HFF-Myc (cell line): ENCODE data around the gene UNC119B.

Experiments used
- DNase-seq: peaks from one replicate; pipeline ENCODE4 v3.0.0-alpha.2; 2011; ENCODE audit warnings: low read depth; ENCODE audit errors: extremely low read depth
- H3K4me3 ChIP-seq: replicated peaks from 2 replicates; pipeline ENCODE4 v1.5.1; 2011; ENCODE audit warnings: low read depth, mild to moderate bottlenecking, control low read depth, low read length
- TF ChIP-seq, protein P1 (sequence below): IDR thresholded peaks from 2 replicates; pipeline ENCODE4 v1.5.1; 2012; ENCODE audit warnings: mild to moderate bottlenecking, low read depth, low read length, control low read depth; ENCODE audit errors: missing control alignments

The UNC119B gene

DNA sequence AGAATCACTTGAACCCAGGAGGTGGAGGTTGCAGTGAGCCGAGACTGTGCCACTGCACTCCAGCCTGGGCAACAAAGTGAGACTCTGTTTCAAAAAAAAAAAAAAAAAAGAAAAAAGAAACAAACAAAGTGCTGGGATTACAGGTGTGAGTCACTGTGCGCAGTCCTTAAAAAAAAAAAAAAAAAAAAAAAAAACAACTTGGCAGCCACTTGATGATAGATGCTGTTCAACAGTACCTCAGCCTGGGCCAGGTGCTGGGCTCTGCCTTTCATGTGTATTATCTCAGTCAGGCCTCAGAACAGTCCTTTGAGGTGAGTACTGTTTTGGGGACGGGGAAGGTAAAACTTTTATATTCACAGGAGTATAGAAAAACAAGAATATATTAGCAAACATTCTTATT is 24.9 kb downstream of the UNC119B start:
- DNase-seq, result no peak
- no peak overlapping the region for H3K4me3 ChIP-seq
- TF ChIP-seq, protein P1, sequence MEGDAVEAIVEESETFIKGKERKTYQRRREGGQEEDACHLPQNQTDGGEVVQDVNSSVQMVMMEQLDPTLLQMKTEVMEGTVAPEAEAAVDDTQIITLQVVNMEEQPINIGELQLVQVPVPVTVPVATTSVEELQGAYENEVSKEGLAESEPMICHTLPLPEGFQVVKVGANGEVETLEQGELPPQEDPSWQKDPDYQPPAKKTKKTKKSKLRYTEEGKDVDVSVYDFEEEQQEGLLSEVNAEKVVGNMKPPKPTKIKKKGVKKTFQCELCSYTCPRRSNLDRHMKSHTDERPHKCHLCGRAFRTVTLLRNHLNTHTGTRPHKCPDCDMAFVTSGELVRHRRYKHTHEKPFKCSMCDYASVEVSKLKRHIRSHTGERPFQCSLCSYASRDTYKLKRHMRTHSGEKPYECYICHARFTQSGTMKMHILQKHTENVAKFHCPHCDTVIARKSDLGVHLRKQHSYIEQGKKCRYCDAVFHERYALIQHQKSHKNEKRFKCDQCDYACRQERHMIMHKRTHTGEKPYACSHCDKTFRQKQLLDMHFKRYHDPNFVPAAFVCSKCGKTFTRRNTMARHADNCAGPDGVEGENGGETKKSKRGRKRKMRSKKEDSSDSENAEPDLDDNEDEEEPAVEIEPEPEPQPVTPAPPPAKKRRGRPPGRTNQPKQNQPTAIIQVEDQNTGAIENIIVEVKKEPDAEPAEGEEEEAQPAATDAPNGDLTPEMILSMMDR, result no peak

DNA sequence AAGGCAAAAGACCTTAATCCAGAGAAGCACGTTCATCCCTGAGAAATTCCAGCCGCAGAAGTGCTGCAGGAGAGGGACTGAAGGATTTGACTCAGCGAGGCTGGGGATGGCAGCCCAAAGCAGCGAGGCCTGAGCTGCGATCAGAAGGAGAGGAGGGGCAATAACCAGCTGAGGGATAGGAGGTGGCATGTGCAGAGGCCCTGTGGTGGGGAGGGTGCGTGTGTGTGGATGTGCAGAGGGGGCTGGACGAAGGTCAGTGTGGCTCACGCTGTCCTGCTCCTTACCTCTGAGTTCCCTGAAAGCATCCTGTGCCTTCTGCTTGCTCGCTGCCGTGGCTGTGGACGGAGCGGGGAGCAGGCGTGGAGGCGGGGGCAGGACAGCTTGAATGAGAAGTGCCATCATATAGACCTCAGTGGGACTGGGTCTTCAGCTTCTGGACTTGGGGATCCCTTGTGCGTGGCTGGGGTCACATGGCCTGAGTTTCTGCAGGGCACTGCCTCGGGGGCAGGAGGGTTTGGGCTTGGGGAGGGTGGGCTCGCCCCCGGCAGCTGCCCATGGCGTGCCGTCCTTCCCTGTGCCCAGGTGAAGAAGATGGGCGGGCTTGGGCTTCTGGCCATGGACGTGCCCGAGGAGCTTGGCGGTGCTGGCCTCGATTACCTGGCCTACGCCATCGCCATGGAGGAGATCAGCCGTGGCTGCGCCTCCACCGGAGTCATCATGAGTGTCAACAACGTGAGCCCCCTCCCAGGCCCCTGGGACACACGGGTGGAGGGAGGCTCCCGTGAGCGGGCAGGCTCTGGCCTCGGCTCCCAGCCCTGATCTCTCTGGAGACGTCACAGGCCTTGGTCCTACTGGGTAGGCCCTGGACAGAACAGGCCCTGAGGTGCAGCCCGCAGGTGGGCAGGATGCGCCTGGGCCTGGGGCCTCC is 26.4 kb downstream of the UNC119B start:
- no peak for DNase-seq
- H3K4me3 ChIP-seq, result no peak overlapping the region
- TF ChIP-seq, protein P1, result no peak

DNA sequence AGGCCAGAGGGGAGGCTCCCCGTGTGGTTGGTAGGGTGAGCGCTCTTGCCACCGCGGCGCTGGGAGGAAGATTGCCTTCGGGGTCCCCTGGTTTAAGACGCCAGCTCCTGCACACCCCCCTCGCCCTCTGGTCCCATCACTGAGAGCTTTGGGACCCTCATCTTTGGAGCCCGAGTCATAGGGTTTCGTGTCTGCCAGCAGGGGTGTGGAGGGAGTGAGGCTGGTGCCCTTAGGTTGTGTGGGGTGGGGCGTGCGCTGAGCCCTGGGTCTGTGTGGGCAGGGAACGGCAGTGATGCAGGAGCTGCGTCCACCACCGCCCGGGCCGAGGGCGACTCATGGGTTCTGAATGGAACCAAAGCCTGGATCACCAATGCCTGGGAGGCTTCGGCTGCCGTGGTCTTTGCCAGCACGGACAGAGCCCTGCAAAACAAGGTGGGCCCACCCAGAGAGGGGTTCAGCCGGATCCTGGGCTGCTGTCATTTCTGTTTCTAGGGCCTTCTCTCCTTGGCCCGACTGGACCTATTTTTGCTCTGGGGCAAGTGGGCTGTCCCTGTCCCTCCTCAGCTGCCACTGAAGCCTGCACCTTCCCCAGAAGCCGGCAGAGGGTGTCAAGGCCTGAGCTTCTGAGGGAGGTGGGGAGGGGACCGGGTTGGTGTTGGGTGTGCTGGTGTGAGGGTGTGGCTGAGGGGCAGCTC is 27.4 kb downstream of the UNC119B start:
- no peak overlapping the region for H3K4me3 ChIP-seq
- TF ChIP-seq, protein P1, result peak; percentile 35
- no peak for DNase-seq

DNA sequence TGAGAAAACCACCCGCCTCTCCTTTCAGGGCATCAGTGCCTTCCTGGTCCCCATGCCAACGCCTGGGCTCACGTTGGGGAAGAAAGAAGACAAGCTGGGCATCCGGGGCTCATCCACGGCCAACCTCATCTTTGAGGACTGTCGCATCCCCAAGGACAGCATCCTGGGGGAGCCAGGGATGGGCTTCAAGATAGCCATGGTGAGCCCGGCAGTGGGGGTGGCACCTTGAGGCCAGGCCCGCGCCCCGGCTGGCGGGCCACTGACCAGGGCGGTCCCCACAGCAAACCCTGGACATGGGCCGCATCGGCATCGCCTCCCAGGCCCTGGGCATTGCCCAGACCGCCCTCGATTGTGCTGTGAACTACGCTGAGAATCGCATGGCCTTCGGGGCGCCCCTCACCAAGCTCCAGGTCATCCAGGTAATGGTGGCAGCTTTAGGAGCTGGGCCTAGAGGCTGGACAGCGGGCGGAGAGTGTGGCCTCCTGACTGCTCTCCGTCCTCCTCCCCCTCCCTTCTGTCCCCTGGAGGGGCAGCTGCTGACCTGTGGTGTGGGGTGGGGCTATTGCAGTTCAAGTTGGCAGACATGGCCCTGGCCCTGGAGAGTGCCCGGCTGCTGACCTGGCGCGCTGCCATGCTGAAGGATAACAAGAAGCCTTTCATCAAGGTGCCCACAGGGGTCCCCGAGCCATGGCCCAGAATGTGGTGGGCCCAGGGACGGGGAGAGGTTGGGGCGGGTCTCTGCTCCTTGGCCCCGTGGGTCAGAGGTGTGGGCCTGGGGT is 28.2 kb downstream of the UNC119B start:
- TF ChIP-seq, protein P1, result no peak
- H3K4me3 ChIP-seq, result no peak overlapping the region
- DNase-seq, result no peak

DNA sequence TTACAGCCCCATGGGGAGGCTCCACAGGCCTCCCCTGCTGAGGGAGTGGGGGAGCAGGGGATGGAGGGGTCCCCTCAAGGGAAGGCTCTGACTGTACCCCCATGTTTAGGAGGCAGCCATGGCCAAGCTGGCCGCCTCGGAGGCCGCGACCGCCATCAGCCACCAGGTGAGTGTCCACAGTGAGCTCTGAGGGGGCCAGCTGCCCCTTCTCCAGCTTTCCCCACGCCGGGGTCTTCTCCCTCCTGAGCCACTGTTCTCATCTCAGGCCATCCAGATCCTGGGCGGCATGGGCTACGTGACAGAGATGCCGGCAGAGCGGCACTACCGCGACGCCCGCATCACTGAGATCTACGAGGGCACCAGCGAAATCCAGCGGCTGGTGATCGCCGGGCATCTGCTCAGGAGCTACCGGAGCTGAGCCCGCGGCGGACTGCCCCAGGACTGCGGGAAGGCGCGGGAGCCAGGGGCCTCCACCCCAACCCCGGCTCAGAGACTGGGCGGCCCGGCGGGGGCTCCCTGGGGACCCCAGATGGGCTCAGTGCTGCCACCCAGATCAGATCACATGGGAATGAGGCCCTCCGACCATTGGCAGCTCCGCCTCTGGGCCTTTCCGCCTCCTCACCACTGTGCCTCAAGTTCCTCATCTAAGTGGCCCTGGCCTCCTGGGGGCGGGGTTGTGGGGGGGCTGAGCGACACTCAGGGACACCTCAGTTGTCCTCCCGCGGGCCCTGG is 28.9 kb downstream of the UNC119B start:
- TF ChIP-seq, protein P1, result no peak
- no peak for DNase-seq

More for the DNA sequence above, 28.9 kb downstream of the UNC119B start:
- no peak overlapping the region for H3K4me3 ChIP-seq
